GM23338 (cell line): ENCODE measurements around the gene SLC23A1. TPM values are rescaled to one million over a fixed set of nuclear protein-coding genes. Genes with fewer than 3 reads are reported as not detected.

Source experiments
- ATAC-seq: fragments of 200-7000 bp; cut with Tn5 transposase; 3 replicates; pipeline ENCODE4 v1.9.1; 2020
- DNase-seq: peaks from one replicate; pipeline ENCODE4 v3.0.0-alpha.2; 2015; ENCODE audit warnings: low spot score
- H2AFZ ChIP-seq: fragments of 200-600 bp; sonication (generic); 2 replicates; pipeline ENCODE4 v1.8.0; 2016; ENCODE audit warnings: antibody characterized with exemption, mild to moderate bottlenecking, moderate library complexity
- H3F3A ChIP-seq: fragments of 200-600 bp; sonication (generic); replicated peaks from 2 replicates; pipeline ENCODE4 v1.8.0; 2017; ENCODE audit warnings: antibody characterized with exemption, mixed run types, low read depth
- H3K27ac ChIP-seq: fragments of 200-600 bp; sonication (generic); 2 replicates; pipeline ENCODE4 v1.6.1; 2016; ENCODE audit warnings: low read depth
- H3K27me3 ChIP-seq: fragments of 200-600 bp; sonication (generic); 2 replicates; pipeline ENCODE4 v1.8.0; 2016; ENCODE audit warnings: mild to moderate bottlenecking, mixed run types, moderate library complexity; ENCODE audit not compliant: insufficient read depth
- H3K36me3 ChIP-seq: fragments of 200-600 bp; sonication (generic); 2 replicates; pipeline ENCODE4 v1.8.0; 2016; ENCODE audit warnings: mild to moderate bottlenecking; ENCODE audit not compliant: insufficient read depth
- H3K4me1 ChIP-seq: fragments of 200-600 bp; sonication (generic); 2 replicates; pipeline ENCODE4 v1.8.0; 2016; ENCODE audit warnings: mild to moderate bottlenecking, moderate library complexity; ENCODE audit not compliant: insufficient read depth
- H3K4me2 ChIP-seq: fragments of 200-600 bp; sonication (generic); 2 replicates; pipeline ENCODE4 v1.7.1; 2017; ENCODE audit warnings: mixed run types
- H3K4me3 ChIP-seq: fragments of 200-600 bp; sonication (generic); 2 replicates; pipeline ENCODE4 v1.6.1; 2016; ENCODE audit warnings: mixed run types
- H3K79me2 ChIP-seq: fragments of 200-600 bp; sonication (generic); replicated peaks from 2 replicates; pipeline ENCODE4 v1.8.0; 2017; ENCODE audit warnings: mild to moderate bottlenecking; ENCODE audit not compliant: insufficient read depth
- H3K9me2 ChIP-seq: fragments of 200-600 bp; sonication (generic); 2 replicates; pipeline ENCODE4 v1.8.0; 2017; ENCODE audit not compliant: insufficient read depth
- H4K20me1 ChIP-seq: fragments of 200-600 bp; sonication (generic); replicated peaks from 2 replicates; pipeline ENCODE4 v1.8.0; 2017; ENCODE audit warnings: mild to moderate bottlenecking; ENCODE audit not compliant: insufficient read depth
- H3K27ac Mint-ChIP-seq: 2 replicates; pipeline ENCODE4 v1.8.0; 2020; ENCODE audit warnings: inconsistent platforms, mild to moderate bottlenecking, moderate library complexity, mixed read lengths
- H3K27me3 Mint-ChIP-seq: 3 replicates; pipeline ENCODE4 v1.8.0; 2022; ENCODE audit warnings: low read depth, mild to moderate bottlenecking, moderate library complexity, mixed read lengths, inconsistent platforms; ENCODE audit not compliant: insufficient read depth, poor library complexity
- H3K36me3 Mint-ChIP-seq: 3 replicates; pipeline ENCODE4 v1.8.0; 2021; ENCODE audit warnings: low read depth, mild to moderate bottlenecking, inconsistent platforms, moderate library complexity, mixed read lengths
- H3K4me1 Mint-ChIP-seq: 3 replicates; pipeline ENCODE4 v1.8.0; 2020; ENCODE audit warnings: mild to moderate bottlenecking, inconsistent platforms, mixed read lengths
- H3K4me3 Mint-ChIP-seq: 3 replicates; pipeline ENCODE4 v1.8.0; 2021; ENCODE audit warnings: moderate library complexity, mild to moderate bottlenecking, inconsistent platforms, mixed read lengths
- H3K9me3 Mint-ChIP-seq: 3 replicates; pipeline ENCODE4 v1.8.0; 2020; ENCODE audit warnings: moderate library complexity, mild to moderate bottlenecking, inconsistent platforms, mixed read lengths
- CREB1 ChIP-seq: fragments of 250-450 bp; sonication (Bioruptor Pico); IDR thresholded peaks from 2 replicates; pipeline ENCODE4 v1.5.0; 2020; ENCODE audit warnings: low read depth, mild to moderate bottlenecking, moderate library complexity
- CTCF ChIP-seq, 2 experiments: fragments of 200-600 bp in 1 of 2; sonication (generic) in 1 of 2; conservative IDR thresholded peaks; 2 replicates each; pipeline versions ENCODE4 v1.5.1 to v1.6.1; 2016 to 2017; ENCODE audit warnings: antibody characterized with exemption in 2 of 2, low read depth in 2 of 2, mild to moderate bottlenecking in 2 of 2, moderate library complexity in 1 of 2
- ETS1 ChIP-seq: IDR thresholded peaks from 2 replicates; pipeline ENCODE4 v1.6.1; 2016; ENCODE audit warnings: antibody characterized with exemption
- EZH2 ChIP-seq: fragments of 200-600 bp; sonication (generic); IDR thresholded peaks from one replicate; pipeline ENCODE4 v1.8.0; 2017; ENCODE audit warnings: antibody characterized with exemption, mild to moderate bottlenecking, low read depth; ENCODE audit not compliant: unreplicated experiment
- EZH2phosphoT487 ChIP-seq: fragments of 200-600 bp; sonication (generic); IDR thresholded peaks from one replicate; pipeline ENCODE4 v1.8.1; 2018; ENCODE audit warnings: antibody characterized with exemption; ENCODE audit not compliant: unreplicated experiment
- JUNB ChIP-seq: IDR thresholded peaks from one replicate; pipeline ENCODE4 v1.6.1; 2016; ENCODE audit warnings: antibody characterized with exemption; ENCODE audit not compliant: unreplicated experiment
- NANOG ChIP-seq: IDR thresholded peaks from 2 replicates; pipeline ENCODE4 v1.6.1; 2016; ENCODE audit warnings: antibody characterized with exemption, borderline replicate concordance
- POLR2AphosphoS5 ChIP-seq: IDR thresholded peaks from 2 replicates; pipeline ENCODE4 v1.6.1; 2016; ENCODE audit warnings: antibody characterized with exemption, low read depth
- STAT1 ChIP-seq: IDR thresholded peaks from one replicate; pipeline ENCODE4 v1.6.1; 2016; ENCODE audit warnings: antibody characterized with exemption; ENCODE audit not compliant: unreplicated experiment
- ZNF114 ChIP-seq: fragments of 250-450 bp; sonication (Bioruptor Pico); IDR thresholded peaks from 2 replicates; pipeline ENCODE4 v1.5.0; 2020; ENCODE audit warnings: mild to moderate bottlenecking, moderate library complexity
- ZNF331 ChIP-seq: fragments of 250-450 bp; sonication (Bioruptor Pico); IDR thresholded peaks from 2 replicates; pipeline ENCODE4 v1.5.0; 2020; ENCODE audit warnings: low read depth, mild to moderate bottlenecking, moderate library complexity
- ZNF462 ChIP-seq: fragments of 250-450 bp; sonication (Bioruptor Pico); IDR thresholded peaks from 2 replicates; pipeline ENCODE4 v1.5.0; 2020; ENCODE audit warnings: mild to moderate bottlenecking, moderate library complexity
- polyA plus RNA-seq: library from polyadenylated mRNA; unstranded; fragments of >200 nt; fragmentation: Nextera tagmentation; extraction: Ambion mirVana; gene quantifications from 2 replicates; pipeline ENCODE4 v1.2.1, GENCODE V29; 2016
- total RNA-seq: library from RNA; depleted of rRNA; stranded (reverse); fragments of >200 nt; shearing (Covaris generic); gene quantifications from 2 replicates; pipeline ENCODE4 v1.2.3, GENCODE V29; 2014
- TF ChIP-seq, protein P1 (sequence below): IDR thresholded peaks from one replicate; pipeline ENCODE4 v1.6.1; 2018; ENCODE audit warnings: antibody characterized with exemption; ENCODE audit not compliant: unreplicated experiment

The SLC23A1 gene
- total and polyA plus RNA-seq, 2 experiments from 2014 or later = 0.29 TPM; not detected in 1

DNA sequence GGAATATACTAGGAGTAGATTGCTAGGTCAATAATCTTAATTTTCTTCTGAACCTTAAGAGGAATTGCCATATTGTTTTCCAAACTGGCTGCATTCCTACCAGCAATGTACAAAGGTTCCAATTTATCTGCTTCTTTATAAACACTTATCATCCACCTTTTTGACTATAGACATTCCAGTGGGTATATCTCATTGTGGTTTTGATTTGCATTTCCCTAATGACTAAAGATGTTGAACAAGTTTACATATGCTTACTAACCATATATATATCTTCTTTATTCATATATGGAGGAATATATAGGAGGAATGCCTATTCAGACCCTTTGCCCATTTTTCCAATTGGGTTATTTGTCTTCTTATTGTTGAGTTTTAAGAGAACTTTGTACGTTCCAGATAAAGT, 48.6 kb upstream of the SLC23A1 start:
- Mint-ChIP-seq H3K4me3 (no peak overlapping the region), H3K9me3 (no peaks in the 10 kb centered on the region), H3K27me3 (peaks cover 1% of the 10 kb centered on the region), H3K36me3 (peaks cover 25% of the 10 kb centered on the region), H3K4me1 (no peaks in the 10 kb centered on the region), H3K27ac (no peak overlapping the region)
- Histone ChIP-seq H3K36me3 (peaks cover 10% of the 10 kb centered on the region), H3K4me1 (no peaks in the 10 kb centered on the region), H3K27ac (no peak overlapping the region), H3K4me3 (no peak overlapping the region), H3K4me2 (no peak overlapping the region), H3K9me2 (no peaks in the 10 kb centered on the region), H3K27me3 (no peaks in the 10 kb centered on the region), H2AFZ (no peak overlapping the region), H4K20me1 (no peaks in the 10 kb centered on the region), H3F3A (no peaks in the 10 kb centered on the region; the same call in 1 of the 2 replicates), H3K79me2 (no peaks in the 10 kb centered on the region)
- DNase-seq (no peak), ATAC-seq (no peak)
- TF ChIP-seq POLR2AphosphoS5 (no peak), JUNB (no peak), EZH2 (no peak), ZNF462 (no peak), STAT1 (no peak), ZNF114 (no peak), ZNF331 (CRISPR knock-in tag) (no peak), CREB1 (CRISPR knock-in tag) (no peak), NANOG (no peak), ETS1 (no peak), EZH2phosphoT487 (no peak), CTCF (conservative IDR thresholded peaks at IDR 0.05; ENCODE audit: low read depth in 2 of 2) (no peak)
- TF ChIP-seq, protein P1, sequence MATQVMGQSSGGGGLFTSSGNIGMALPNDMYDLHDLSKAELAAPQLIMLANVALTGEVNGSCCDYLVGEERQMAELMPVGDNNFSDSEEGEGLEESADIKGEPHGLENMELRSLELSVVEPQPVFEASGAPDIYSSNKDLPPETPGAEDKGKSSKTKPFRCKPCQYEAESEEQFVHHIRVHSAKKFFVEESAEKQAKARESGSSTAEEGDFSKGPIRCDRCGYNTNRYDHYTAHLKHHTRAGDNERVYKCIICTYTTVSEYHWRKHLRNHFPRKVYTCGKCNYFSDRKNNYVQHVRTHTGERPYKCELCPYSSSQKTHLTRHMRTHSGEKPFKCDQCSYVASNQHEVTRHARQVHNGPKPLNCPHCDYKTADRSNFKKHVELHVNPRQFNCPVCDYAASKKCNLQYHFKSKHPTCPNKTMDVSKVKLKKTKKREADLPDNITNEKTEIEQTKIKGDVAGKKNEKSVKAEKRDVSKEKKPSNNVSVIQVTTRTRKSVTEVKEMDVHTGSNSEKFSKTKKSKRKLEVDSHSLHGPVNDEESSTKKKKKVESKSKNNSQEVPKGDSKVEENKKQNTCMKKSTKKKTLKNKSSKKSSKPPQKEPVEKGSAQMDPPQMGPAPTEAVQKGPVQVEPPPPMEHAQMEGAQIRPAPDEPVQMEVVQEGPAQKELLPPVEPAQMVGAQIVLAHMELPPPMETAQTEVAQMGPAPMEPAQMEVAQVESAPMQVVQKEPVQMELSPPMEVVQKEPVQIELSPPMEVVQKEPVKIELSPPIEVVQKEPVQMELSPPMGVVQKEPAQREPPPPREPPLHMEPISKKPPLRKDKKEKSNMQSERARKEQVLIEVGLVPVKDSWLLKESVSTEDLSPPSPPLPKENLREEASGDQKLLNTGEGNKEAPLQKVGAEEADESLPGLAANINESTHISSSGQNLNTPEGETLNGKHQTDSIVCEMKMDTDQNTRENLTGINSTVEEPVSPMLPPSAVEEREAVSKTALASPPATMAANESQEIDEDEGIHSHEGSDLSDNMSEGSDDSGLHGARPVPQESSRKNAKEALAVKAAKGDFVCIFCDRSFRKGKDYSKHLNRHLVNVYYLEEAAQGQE = no peak
